NCI-H82 treated with DMSO at 0.1 percent for 48 hours (cell line): ENCODE results near the gene DDX25.
A peak's percentile ranks its signal among the peaks of the same experiment; 100 is the strongest.
"Not testable (repeated sequence)": the region's sequence is repeated elsewhere in the genome, so short reads cannot be mapped to it uniquely, and the experiment has no call there.

Experiments
- DNase-seq: peaks from one replicate; lab custom pipeline; 2025; ENCODE audit not compliant: unreplicated experiment; lab: John Stamatoyannopoulos, UW

The DDX25 gene

GRCh38 chr11:125903711-125904659, at the start of gene DDX25:
DDX25 (plus strand) TSS chr11:125904508; CDS start chr11:125904518, 10 bp downstream.
- DNase-seq, result no peak

GRCh38 chr11:125857670-125858069, 46.6 kb upstream of the DDX25 start:
- DNase-seq, result not testable (repeated sequence)

GRCh38 chr11:125862786-125863185, 41.5 kb upstream of the DDX25 start:
- not testable (repeated sequence) for DNase-seq

- DNase-seq, result not testable (repeated sequence)
Observed at GRCh38 chr11:125865354-125865753, 39.0 kb upstream of the DDX25 start.

GRCh38 chr11:125869521-125869920, 34.8 kb upstream of the DDX25 start:
- no peak for DNase-seq

GRCh38 chr11:125871391-125872137, 32.7 kb upstream of the DDX25 start:
- peak; percentile 16 for DNase-seq

- no peak for DNase-seq
Observed at GRCh38 chr11:125872138-125872491, 32.2 kb upstream of the DDX25 start.

GRCh38 chr11:125873881-125874555, 30.3 kb upstream of the DDX25 start:
- no peak for DNase-seq

- peak; percentile 27 for DNase-seq
Observed at GRCh38 chr11:125874556-125875124, 29.7 kb upstream of the DDX25 start.

GRCh38 chr11:125881291-125881690, 23.0 kb upstream of the DDX25 start:
- no peak for DNase-seq

GRCh38 chr11:125883375-125883774, 20.9 kb upstream of the DDX25 start:
- no peak for DNase-seq

GRCh38 chr11:125886997-125887372, 17.3 kb upstream of the DDX25 start:
- no peak for DNase-seq

GRCh38 chr11:125887373-125888324, 16.7 kb upstream of the DDX25 start, which contains the start of gene HYLS1:
HYLS1 (plus strand) TSS chr11:125887668; CDS start chr11:125899369, 11,701 bp downstream.
- no peak for DNase-seq

GRCh38 chr11:125890447-125891100, 13.7 kb upstream of the DDX25 start:
- no peak for DNase-seq

GRCh38 chr11:125892071-125892470, 12.2 kb upstream of the DDX25 start:
- DNase-seq, result no peak

GRCh38 chr11:125892994-125893393, 11.3 kb upstream of the DDX25 start:
- no peak for DNase-seq

- no peak for DNase-seq
Observed at GRCh38 chr11:125901872-125902271, 2.4 kb upstream of the DDX25 start.

GRCh38 chr11:125902277-125902926, 1.9 kb upstream of the DDX25 start:
- no peak for DNase-seq
